Chondrocyte (in vitro differentiated cells): ENCODE measurements around the gene BRWD1. TPM values are rescaled to one million over a fixed set of nuclear protein-coding genes. Genes with fewer than 3 reads are reported as not detected.
"Not testable (repeated sequence)": the region's sequence is repeated elsewhere in the genome, so short reads cannot be mapped to it uniquely, and the experiment has no call there.

ENCODE experiments used
- DNase-seq: peaks from one replicate; pipeline ENCODE4 v3.0.0; 2021; ENCODE audit warnings: mixed read lengths, low spot score
- H3K27ac Mint-ChIP-seq: one replicate; pipeline ENCODE4 v1.8.0; 2021; ENCODE audit warnings: mild to moderate bottlenecking, moderate library complexity, mixed read lengths; ENCODE audit not compliant: unreplicated experiment
- H3K27me3 Mint-ChIP-seq: 2 replicates; pipeline ENCODE4 v1.8.0; 2021; ENCODE audit warnings: low read depth, mixed read lengths
- H3K36me3 Mint-ChIP-seq: 2 replicates; pipeline ENCODE4 v1.8.0; 2021; ENCODE audit warnings: low read depth, mixed read lengths
- H3K4me1 Mint-ChIP-seq: 2 replicates; pipeline ENCODE4 v1.8.0; 2021; ENCODE audit warnings: low read depth, mild to moderate bottlenecking, mixed read lengths
- H3K4me3 Mint-ChIP-seq: one replicate; pipeline ENCODE4 v1.8.0; 2021; ENCODE audit warnings: mild to moderate bottlenecking, moderate library complexity, mixed read lengths; ENCODE audit not compliant: unreplicated experiment
- H3K9me3 Mint-ChIP-seq: 2 replicates; pipeline ENCODE4 v1.8.0; 2021; ENCODE audit warnings: low read depth, mixed read lengths
- CTCF ChIP-seq: fragments of 200-600 bp; sonication (generic); IDR thresholded peaks from 2 replicates; pipeline ENCODE4 v1.5.0; 2021; ENCODE audit warnings: antibody characterized with exemption, mild to moderate bottlenecking, moderate library complexity
- total RNA-seq: library from RNA; stranded (reverse); gene quantifications from 3 replicates; pipeline ENCODE4 v1.2.1, GENCODE V29; 2021

Gene BRWD1
- total RNA-seq, 1 donor from 2014 or later: 26.5 TPM

- Mint-ChIP-seq H3K27me3 (no peaks in the 10 kb centered on the region), H3K27ac (no peak overlapping the region), H3K4me3 (no peak overlapping the region), H3K4me1 (peaks cover 13% of the 10 kb centered on the region), H3K9me3 (peaks cover 36% of the 10 kb centered on the region), H3K36me3 (peaks cover 9% of the 10 kb centered on the region)
- DNase-seq: no peak
- TF ChIP-seq CTCF: no peak
These were observed 148.9 kb downstream of the BRWD1 start for GRCh38 chr21:39164523-39164922.

- Mint-ChIP-seq H3K27ac (no peak overlapping the region), H3K27me3 (no peaks in the 10 kb centered on the region), H3K36me3 (peaks cover 3% of the 10 kb centered on the region), H3K9me3 (peaks cover 22% of the 10 kb centered on the region), H3K4me3 (no peak overlapping the region), H3K4me1 (peaks cover 34% of the 10 kb centered on the region)
- TF ChIP-seq CTCF: no peak
- DNase-seq: no peak
These were observed 152.4 kb downstream of the BRWD1 start for GRCh38 chr21:39161064-39161463.

GRCh38 chr21:39159342-39160063 lies 153.9 kb downstream of the BRWD1 start:
- Mint-ChIP-seq H3K27me3 (no peaks in the 10 kb centered on the region), H3K27ac (peak overlapping the region; percentile 85), H3K4me1 (peaks cover 48% of the 10 kb centered on the region), H3K4me3 (no peak overlapping the region), H3K36me3 (peaks cover under 1% of the 10 kb centered on the region), H3K9me3 (peaks cover 10% of the 10 kb centered on the region)
- no peak for DNase-seq
- no peak for TF ChIP-seq CTCF

GRCh38 chr21:39157241-39157640 lies 156.2 kb downstream of the BRWD1 start:
- not testable (repeated sequence) for H3K9me3 Mint-ChIP-seq, DNase-seq, H3K27me3 Mint-ChIP-seq, H3K4me3 Mint-ChIP-seq, H3K36me3 Mint-ChIP-seq
- Mint-ChIP-seq H3K27ac (peak overlapping the region; percentile 17), H3K4me1 (peaks cover 50% of the 10 kb centered on the region)

- Mint-ChIP-seq H3K4me3 (no peak overlapping the region), H3K36me3 (peaks cover 1% of the 10 kb centered on the region)
- no peak for DNase-seq
These were observed 157.4 kb downstream of the BRWD1 start for GRCh38 chr21:39156024-39156423.

More at GRCh38 chr21:39156024-39156423, 157.4 kb downstream of the BRWD1 start:
- Mint-ChIP-seq H3K27ac (peak overlapping the region; percentile 91), H3K9me3 (peaks cover 2% of the 10 kb centered on the region), H3K4me1 (peaks cover 47% of the 10 kb centered on the region), H3K27me3 (no peaks in the 10 kb centered on the region)
- no peak for TF ChIP-seq CTCF
